Measurements from ENCODE around the gene DDX54.

The DDX54 gene

DNA sequence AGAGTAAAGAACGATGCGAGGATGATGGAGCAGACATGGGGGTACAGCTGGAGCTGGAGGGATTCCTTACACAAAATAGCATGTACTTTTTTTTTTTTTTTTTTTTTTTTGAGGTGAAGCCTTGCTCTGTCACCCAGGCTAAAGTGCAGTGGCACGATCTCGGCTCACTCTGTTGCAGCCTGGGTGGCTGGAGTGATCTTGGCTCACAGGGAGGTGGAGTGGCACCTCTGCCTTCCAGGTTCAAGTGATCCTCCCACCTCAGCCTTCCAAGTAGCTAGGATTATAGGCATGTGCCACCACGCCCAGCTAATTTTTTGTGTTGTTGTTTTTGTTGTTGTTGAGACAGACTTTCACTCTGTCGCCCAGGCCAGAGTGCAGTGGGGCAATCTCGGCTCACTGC, 44.6 kb downstream of the DDX54 start:
- Histone ChIP-seq H3K9me3 (ENCODE audit: insufficient read depth, low read length) (no peaks in the 10 kb centered on the region), H3K27ac (ENCODE audit: low read length) (no peak overlapping the region), H3K4me3 (ENCODE audit: low read length) (no peak overlapping the region), H3K4me2 (ENCODE audit: low read length) (no peak overlapping the region), H3K9ac (ENCODE audit: low read length) (no peak overlapping the region), H3K36me3 (replicated peaks; ENCODE audit: low read depth, low read length) (no peaks in the 10 kb centered on the region), H3K79me2 (ENCODE audit: low read length) (no peaks in the 10 kb centered on the region), H3K27me3 (ENCODE audit: low read depth, low read length) (0 out of 2 replicates have a peak, but pooled peaks cover 5% of the 10 kb centered on the region), H2AFZ (ENCODE audit: low read depth, low read length) (no peak overlapping the region), H4K20me1 (ENCODE audit: insufficient read depth, low read length) (no peaks in the 10 kb centered on the region), H3K4me1 (ENCODE audit: low read length) (peaks cover 6% of the 10 kb centered on the region; the same call in 1 of the 2 replicates)
- no peak for TF ChIP-seq CTCF (IDR thresholded peaks at IDR 0.05; ENCODE audit: low read depth, low read length)
- no peak for TF ChIP-seq EZH2phosphoT487 (IDR thresholded peaks at IDR 0.05; ENCODE audit: low read depth)

GRCh38 chr12:113138826-113139225, 46.5 kb downstream of the DDX54 start:
- H3K27ac ChIP-seq (ENCODE audit: low read length) = no peak overlapping the region
- H3K79me2 ChIP-seq (ENCODE audit: low read length) = no peaks in the 10 kb centered on the region
- H3K36me3 ChIP-seq (replicated peaks; ENCODE audit: low read depth, low read length) = no peaks in the 10 kb centered on the region
- H2AFZ ChIP-seq (ENCODE audit: low read depth, low read length) = no peak overlapping the region
- H3K4me3 ChIP-seq (ENCODE audit: low read length) = no peak overlapping the region
- no peak overlapping the region for H3K4me2 ChIP-seq (ENCODE audit: low read length)
- TF ChIP-seq EZH2phosphoT487 (IDR thresholded peaks at IDR 0.05; ENCODE audit: low read depth) = no peak
- no peak for TF ChIP-seq CTCF (IDR thresholded peaks at IDR 0.05; ENCODE audit: low read depth, low read length)
- H3K27me3 ChIP-seq (ENCODE audit: low read depth, low read length) = 0 out of 2 replicates have a peak, but pooled peaks cover 5% of the 10 kb centered on the region
- H3K9ac ChIP-seq (ENCODE audit: low read length) = no peak overlapping the region
- H3K4me1 ChIP-seq (ENCODE audit: low read length) = peaks cover 6% of the 10 kb centered on the region; the same call in 1 of the 2 replicates
- H3K9me3 ChIP-seq (ENCODE audit: insufficient read depth, low read length) = no peaks in the 10 kb centered on the region
- no peaks in the 10 kb centered on the region for H4K20me1 ChIP-seq (ENCODE audit: insufficient read depth, low read length)

DNA sequence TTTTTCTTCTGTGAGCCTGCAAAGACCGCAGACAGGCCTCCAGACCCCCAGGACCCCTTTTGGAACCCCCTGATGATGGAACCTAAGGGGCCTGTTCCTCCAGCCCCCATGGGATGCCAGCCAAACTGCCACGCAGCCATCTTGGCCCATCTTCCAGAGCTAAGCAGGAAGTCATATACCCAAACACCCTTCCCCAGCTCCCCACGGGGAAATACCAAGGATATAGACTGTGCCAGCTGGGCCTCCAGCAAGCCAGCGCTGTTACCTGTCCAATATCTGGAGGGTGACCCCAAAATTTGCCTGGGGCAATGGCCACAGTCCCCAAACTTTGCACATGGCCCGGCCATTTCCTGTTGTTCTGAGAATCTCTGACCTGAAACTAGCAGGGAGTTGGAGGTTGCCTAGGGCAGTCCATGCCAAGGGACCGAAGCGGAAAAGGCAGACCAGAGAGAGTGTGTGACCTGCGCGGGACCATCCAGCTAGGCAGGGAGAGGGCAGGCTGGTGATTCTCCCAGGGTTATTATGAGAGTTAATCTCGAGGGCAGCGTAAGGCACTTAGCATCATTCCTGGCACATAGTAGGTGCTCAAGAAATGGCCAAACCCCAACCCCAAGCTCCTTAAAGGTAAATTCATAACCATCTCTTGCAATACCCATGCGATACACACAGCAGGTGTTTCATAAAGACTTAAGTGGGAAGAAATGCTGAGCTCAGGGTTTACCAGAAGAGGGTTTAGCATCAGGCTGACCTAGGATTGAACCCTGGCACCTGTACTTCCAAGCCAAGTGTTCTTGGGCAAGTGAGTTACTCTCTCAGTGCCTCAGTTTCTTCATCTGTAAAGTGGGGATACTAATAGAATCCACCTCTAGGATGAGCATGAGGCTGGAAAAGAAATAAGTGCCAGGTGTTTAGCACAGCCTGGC, 47.2 kb downstream of the DDX54 start:
- no peaks in the 10 kb centered on the region for H3K36me3 ChIP-seq (replicated peaks; ENCODE audit: low read depth, low read length)
- no peaks in the 10 kb centered on the region for H3K9me3 ChIP-seq (ENCODE audit: insufficient read depth, low read length)
- H3K79me2 ChIP-seq (ENCODE audit: low read length) = no peaks in the 10 kb centered on the region
- H3K27me3 ChIP-seq (ENCODE audit: low read depth, low read length) = 0 out of 2 replicates have a peak, but pooled peaks cover 5% of the 10 kb centered on the region
- no peak overlapping the region for H2AFZ ChIP-seq (ENCODE audit: low read depth, low read length)
- TF ChIP-seq CTCF (IDR thresholded peaks at IDR 0.05; ENCODE audit: low read depth, low read length) (no peak), EZH2phosphoT487 (IDR thresholded peaks at IDR 0.05; ENCODE audit: low read depth) (no peak)
- no peak overlapping the region for H3K27ac ChIP-seq (ENCODE audit: low read length)
- no peak overlapping the region for H3K9ac ChIP-seq (ENCODE audit: low read length)
- no peak overlapping the region for H3K4me3 ChIP-seq (ENCODE audit: low read length)
- H4K20me1 ChIP-seq (ENCODE audit: insufficient read depth, low read length) = no peaks in the 10 kb centered on the region
- H3K4me2 ChIP-seq (ENCODE audit: low read length) = no peak overlapping the region
- H3K4me1 ChIP-seq (ENCODE audit: low read length) = peaks cover 6% of the 10 kb centered on the region; the same call in 1 of the 2 replicates

- H3K27ac ChIP-seq (ENCODE audit: low read length) = no peak overlapping the region
- H3K9ac ChIP-seq (ENCODE audit: low read length) = no peak overlapping the region
- no peak overlapping the region for H2AFZ ChIP-seq (ENCODE audit: low read depth, low read length)
- H3K4me1 ChIP-seq (ENCODE audit: low read length) = peaks cover 2% of the 10 kb centered on the region; the same call in 1 of the 2 replicates
- no peak overlapping the region for H3K4me2 ChIP-seq (ENCODE audit: low read length)
- H3K4me3 ChIP-seq (ENCODE audit: low read length) = no peak overlapping the region
- H3K79me2 ChIP-seq (ENCODE audit: low read length) = no peaks in the 10 kb centered on the region
- 0 out of 2 replicates have a peak, but pooled peaks cover 5% of the 10 kb centered on the region for H3K27me3 ChIP-seq (ENCODE audit: low read depth, low read length)
- no peaks in the 10 kb centered on the region for H3K36me3 ChIP-seq (replicated peaks; ENCODE audit: low read depth, low read length)
- no peaks in the 10 kb centered on the region for H3K9me3 ChIP-seq (ENCODE audit: insufficient read depth, low read length)
- H4K20me1 ChIP-seq (ENCODE audit: insufficient read depth, low read length) = no peaks in the 10 kb centered on the region
- TF ChIP-seq EZH2phosphoT487 (IDR thresholded peaks at IDR 0.05; ENCODE audit: low read depth) = no peak
- TF ChIP-seq CTCF (IDR thresholded peaks at IDR 0.05; ENCODE audit: low read depth, low read length) = no peak
Observed at GRCh38 chr12:113136990-113137511, 48.2 kb downstream of the DDX54 start.
